GM19455 (cell line): ENCODE data around the gene TMEM204.

ENCODE experiments used
- ATAC-seq: cut with Tn5 transposase; IDR thresholded peaks from one replicate; pipeline ENCODE4 v1.9.1; 2021; ENCODE audit not compliant: unreplicated experiment

TMEM204 gene

DNA sequence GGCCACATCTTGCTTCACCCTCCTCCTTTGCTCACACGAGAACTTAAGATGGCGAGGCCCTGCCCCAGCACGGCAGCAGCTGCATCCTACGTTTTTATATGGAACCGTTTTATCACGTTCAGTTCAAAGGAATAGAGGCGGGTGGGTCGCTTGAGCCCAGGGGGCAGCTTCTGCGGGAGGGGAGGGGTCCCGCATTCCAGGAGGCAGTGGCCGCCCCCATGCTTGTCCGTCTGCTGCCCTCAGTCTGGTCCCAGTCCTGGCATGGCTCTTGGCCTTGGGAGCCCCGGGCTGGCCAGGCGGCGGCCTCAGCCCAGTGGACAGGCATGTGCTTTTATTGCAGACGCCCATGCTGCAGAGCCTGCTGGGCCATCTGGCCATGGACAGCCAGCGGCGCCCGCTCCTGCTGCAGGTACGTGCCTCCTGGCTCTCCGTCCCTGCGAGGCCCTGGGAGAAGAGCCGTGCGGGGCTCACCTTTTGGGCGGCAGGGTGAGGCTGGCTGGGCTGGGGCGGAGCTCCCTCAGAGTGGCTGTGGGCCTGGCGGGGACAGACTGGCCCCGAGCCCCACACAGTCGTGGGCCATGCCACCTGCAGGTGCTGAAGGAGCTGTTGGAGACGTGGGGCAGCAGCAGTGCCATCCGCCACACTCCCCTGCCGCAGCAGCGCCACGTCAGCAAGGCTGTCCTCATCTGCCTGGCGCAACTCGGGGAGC, 33.6 kb upstream of the TMEM204 start:
- no peak for ATAC-seq

DNA sequence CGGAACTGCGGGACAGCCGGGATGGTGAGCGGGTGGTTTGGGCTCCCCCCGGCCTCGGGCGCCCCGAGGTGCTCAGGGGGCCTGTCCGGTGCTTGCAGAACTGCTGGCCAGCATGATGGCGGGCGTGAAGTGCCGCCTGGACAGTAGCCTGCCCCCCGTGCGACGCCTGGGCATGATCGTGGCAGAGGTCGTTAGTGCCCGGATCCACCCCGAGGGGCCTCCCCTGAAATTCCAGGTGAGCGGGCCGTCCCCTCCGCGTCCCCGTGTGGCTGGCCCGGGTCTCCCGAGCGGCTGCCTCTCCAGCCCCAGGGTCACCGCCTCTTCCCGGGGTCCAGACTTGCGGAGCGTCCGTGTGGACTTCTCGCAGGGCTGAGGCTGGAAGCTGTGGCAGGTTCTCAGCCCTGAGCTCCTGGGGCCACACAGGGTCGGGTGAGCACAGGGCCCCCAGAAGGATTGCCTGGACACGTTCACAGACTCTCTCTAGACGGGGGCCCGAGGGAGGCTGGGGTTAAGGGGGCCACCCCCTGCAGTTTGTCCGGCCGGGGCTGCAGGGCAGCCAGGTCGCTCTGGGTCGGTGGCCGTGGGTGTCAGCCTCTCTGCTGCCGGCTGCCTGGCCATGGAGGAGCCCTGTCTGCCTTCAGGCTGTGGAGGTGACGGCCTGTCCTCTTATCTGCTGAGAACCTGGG, 32.9 kb upstream of the TMEM204 start:
- ATAC-seq: no peak

DNA sequence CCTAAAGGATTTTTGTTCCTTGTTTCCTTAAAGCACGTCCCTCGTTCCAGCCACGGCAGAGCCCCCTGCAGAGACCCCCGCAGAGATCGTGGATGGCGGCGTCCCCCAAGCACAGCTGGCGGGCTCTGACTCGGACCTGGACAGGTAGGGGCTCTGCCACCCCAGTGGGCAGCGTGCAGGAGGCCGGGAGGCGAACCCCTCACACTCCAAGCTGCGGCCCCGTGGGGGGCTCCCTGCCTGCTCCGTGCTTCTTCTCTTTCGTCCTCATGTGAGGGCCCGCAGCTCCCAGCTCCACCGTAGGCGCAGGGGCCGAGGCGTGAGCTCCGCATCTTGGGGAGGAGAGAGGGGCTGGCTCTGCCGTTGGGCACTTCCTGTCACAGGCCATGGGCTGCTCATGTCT, 31.8 kb upstream of the TMEM204 start:
- ATAC-seq: no peak

DNA sequence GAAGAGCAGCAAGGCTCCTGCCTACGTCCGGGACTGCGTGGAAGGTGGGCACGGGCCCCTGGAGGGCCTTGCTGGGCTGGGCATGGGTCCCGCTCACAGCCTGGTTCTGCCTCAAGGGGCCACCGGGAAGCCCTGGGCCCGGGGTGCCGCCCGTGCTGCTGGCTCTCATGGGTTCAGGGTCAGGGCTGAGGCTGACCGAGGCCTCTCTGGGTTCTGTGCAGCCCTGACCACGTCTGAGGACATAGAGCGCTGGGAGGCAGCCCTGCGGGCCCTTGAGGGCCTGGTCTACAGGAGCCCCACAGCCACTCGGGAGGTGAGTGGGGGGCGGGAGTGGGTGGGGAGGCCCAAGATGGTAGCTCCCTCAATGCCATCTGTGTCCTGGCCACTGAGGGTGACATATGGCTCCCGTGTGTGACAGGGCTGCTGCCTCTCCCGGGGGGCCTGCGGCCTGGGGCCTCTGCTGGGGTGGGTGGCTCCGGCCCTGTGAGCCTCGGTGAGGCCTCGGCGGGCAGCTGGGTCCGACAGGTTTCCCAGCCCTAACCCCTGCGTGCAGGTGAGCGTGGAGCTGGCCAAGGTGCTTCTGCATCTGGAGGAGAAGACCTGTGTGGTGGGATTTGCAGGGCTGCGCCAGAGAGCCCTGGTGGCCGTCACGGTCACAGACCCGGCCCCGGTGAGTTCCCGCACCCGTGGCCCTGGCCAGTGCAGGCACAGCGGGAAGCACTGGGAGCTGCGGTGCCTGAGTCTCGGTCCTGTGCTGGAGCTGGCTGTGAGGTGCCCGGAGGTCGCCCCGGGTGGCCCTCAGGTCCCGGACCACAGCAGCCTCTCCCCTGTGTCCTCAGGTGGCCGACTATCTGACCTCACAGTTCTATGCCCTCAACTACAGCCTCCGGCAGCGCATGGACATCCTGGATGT, 31.1 kb upstream of the TMEM204 start:
- ATAC-seq: no peak

DNA sequence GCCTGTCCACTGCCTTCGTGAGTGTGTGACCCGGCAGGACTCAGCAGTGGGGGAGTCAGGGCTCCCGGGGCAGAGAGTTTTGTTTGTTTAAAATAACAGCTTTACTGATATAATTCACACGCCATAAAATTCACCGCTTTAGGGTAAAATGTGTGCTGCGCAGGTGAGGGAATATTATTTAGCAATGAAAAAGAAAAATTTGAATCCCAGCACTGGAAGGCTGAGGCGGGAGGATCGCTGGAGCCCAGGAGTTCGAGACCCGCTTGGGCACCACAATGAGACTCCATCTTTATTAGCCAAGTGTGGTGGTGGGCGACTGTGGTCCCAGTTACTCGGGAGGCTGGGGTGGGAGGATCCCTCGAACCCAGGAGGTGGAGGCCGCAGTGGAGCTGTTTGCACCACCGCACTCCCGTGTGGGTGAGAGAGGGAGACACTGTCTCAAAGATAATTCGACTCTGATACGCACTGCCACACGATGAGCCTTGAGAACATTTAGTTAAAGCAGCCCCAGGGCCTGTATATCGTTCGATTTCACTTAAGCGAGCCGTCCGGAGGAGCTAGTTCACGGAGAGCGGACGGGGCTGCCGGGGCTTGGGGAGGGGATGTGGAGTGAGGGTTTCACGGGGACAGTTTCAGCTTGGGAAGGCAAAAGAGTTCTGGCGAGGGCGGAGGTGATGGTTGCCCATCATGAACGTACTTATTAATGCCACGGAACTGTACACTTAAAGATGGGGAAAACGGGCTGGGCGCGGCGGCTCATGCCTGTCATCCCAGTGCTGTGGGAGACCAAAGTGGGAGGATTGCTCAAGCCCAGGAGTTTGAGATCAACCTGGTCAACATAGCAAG, 30.1 kb upstream of the TMEM204 start:
- ATAC-seq: no peak

DNA sequence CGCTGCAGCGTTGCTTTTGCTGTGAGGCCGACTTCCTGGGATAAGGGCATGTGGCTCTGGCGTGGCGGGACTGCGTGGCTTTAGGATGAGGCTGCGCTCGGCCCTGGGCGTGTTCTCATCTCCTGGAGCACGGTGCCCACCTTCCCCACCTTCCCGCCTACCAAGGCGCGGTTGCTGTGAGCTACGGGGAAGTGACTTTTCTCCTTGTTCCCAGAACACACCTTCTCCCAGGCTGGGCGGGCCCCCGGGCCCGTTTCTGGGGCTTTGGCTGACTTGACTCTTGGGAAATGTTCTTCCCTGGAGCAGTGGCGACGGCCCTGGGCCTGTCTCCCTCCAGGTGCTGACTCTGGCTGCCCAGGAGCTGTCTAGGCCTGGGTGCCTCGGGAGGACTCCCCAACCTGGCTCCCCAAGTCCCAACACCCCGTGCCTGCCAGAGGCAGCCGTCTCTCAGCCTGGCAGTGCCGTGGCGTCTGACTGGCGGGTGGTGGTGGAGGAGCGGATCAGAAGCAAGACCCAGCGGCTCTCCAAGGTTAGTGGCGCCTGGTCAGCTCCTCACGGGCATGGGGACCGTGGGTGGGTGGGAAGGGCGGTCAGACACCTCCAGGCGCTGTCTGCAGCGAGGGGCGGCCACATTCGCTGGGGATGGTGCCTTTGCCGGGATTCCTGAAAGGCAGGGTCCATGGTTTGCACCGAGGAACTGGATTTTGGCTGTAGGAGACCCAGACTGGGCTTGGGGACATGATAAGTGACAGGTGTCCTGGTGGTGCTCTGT, 28.2 kb upstream of the TMEM204 start:
- no peak for ATAC-seq

DNA sequence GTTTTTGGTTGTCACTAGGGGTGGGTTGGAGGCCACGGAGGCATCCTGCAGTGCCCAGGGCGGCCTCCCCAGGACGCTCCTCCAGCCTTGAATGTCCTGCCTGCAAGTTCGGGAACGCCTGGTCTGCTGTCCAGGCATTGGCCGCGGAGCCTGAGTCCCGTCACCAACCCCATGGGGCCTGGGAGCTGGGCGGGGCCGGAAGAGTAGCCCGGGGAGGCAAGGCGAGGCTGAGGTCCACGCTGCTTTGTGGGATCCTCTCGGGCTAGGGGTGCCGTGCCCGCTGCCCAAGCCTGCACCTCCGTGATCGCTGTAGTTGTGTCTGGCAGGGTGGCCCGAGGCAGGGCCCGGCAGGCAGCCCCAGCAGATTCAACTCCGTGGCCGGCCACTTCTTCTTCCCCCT, 27.6 kb upstream of the TMEM204 start:
- no peak for ATAC-seq

DNA sequence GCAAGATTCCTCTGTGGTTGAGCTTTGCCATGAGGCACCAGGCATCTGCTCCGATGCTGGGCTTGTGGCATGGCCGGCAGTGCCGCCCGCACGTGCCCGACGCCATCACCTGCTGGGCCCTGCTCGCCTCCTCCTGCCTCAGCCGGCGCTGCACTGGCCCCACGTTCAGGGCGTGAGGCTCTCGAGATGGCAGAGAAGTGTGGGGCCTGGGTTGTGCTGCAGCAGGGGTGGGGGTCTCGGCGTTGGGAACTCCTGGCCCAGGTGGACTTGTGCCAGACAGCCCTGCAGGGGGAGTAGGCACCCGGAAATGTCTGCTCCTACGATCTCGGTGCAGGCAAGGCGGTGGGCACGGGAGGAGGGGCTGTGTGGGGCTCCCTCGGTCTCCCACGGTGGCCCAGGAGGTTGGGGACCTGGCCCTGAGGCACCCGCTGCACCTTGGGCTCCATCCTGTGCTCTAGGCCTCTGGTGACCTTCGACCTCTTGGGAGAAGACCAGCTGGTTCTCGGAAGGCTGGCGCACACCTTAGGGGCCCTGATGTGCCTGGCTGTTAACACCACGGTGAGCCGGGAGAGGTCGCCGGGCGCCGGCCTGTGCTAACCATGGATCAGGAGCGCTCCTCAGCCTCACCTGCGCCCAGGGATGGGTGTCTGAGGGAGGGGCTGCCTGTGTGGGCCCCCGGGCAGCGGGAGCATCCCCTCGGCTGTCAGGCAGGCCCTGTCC, 26.8 kb upstream of the TMEM204 start:
- ATAC-seq: no peak

DNA sequence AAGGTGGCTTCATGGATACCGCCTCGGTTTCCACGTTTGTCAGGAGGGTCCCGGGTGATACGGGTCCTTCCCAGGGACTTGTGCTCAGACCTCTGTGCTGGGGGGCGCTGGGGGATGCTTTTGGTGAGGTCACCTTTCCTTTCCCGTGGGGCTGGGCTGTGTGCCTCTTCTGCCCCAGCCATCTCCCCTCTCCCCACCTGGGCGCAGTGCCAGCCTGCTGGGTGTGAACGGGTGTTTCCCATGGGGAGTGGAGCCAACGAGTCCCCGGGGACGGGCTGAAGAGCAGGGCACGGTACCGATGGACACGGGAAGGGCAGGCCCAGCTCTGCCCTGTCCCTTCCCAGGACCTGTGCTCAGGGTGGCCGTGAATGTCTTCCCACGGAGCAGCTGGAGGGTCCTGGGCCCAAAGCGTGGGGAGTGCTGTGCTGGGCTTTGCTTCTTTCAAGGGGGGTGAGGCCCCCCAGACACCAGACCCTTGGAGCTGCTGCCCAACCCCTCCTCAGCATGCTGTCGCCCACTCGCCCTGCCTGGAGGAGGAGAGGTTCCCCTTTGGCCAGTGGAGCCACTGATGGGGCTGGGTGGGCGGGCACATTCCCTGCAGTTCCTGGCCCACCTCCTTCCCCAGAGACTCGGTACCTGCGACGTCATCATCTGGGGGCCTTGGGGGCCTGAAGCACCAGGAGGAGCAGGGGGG, 24.8 kb upstream of the TMEM204 start:
- ATAC-seq: no peak

DNA sequence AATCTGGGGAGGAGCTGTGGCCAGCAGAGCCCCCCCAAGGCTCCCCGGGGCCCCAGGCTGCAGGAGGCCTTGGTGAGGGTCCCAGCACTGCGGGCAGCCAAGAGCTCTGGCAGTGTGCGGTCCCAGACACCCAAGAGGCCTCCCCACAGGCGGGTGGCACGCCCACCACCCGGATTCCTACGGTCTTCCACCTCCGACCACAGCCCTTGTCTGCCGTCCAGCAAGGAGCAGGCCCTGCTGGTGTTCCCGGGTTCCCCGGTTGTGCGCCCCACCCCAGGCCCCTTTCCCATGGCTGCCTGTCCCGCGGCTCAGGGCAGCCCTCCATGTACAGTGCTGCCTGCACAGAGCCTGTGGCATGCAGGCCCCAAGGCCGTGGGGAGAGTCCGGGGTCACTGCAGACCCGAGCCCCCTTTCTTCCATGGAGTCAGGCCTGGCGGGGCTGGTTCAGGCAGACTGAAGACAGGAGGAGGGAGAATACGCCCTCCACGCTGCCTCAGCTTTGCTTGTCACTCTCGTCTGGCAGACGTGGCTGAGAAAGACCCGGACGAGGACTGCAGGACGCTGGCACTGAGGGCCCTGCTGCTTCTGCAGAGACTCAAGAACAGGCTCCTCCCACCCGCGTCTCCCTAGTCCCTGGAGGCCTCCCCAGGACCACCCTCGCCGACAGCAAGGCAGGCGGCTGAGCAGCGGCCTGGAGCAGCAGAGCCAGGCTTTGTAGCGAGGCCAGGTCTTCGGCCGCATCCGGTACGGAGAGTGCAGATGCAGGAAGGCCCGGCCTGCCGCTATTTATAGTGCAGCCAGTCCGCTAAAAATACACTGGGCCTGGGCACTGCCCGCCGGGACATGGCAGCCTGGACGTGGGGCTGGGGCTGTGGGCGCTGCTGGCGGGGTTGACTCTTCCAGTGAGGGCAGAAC, 23.9 kb upstream of the TMEM204 start:
- ATAC-seq: no peak

DNA sequence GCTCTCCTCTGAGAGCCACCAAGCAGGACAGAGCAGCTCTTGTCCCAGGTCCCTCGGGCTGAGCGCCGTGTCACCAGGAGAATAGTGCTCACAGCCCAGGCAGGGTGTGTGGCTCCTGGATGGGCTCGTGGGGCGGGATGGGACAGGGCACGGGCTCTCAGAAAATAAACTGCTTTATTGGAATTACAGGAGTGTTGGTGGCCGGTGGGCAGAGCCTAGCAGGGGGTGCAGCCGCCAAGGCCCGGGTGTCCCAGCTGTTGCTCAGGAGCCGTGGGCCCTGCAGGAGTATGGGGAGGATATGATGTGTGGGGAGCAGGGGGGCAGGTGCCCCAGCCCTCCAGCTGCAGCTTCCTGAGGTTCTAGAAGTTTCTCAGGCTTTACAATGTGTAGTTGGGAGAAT, 23.2 kb upstream of the TMEM204 start:
- no peak for ATAC-seq

DNA sequence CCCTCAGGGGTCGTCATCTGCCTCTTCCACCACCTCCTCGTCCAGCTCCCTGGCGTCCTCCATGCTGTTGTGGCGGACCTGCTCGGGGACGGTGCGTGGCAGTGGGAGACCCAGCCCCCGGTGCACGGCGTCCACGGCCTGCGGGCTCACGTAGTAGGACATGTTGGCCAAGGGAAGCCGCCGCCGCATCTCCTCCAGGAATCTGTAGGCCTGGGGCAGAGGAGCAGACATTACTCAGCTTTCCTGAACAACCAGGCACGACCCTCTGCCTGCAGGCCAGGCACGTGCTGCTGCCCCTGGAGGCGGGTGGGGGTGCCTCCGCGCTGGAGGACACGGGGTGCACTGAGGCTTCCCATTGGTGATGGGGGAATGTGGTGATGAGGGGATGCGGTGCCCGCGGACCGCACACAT, 22.5 kb upstream of the TMEM204 start:
- ATAC-seq: no peak

DNA sequence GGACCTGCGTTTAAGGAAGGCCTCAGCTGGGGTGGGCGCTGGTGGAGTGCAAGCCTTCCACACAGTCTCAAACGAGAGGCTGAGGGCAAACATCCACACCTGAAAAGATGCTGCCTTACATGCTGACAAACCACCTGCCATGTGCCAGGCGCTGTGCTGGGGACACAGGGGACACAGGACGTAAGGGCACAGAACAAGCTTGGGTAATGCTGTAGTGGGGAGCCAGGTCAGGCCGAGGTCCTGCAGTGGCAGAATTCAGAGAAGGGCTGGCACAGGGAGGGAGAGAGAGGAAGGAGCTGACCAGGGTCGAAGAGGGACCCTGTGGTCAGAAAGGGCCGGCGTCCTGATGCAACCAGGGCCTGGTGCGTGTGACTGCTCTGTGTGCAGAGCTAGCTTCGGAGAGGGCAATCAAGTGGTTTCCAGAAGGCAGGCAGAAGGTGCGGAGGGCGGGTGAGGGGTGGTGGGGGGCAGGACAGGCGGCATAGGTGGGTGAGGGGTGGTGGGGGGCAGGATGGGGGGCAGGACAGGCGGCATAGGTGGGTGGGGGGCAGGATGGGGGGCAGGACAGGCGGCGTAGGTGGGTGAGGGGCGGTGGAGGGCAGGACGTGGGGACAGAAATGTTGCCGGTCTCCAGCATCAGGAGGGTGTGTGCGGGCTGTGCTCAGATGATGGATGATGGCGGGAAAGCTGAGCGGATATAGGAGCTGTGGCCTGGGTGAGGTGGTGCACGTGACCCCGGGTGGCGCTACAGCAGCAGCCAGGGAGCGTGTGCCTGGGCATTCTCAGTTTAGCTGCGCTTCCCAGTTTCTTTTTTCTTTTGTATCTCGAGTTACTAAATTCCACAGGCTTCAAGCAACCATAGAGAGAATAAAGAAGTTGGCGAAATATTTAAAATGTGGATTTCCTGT, 21.6 kb upstream of the TMEM204 start:
- no peak for ATAC-seq

DNA sequence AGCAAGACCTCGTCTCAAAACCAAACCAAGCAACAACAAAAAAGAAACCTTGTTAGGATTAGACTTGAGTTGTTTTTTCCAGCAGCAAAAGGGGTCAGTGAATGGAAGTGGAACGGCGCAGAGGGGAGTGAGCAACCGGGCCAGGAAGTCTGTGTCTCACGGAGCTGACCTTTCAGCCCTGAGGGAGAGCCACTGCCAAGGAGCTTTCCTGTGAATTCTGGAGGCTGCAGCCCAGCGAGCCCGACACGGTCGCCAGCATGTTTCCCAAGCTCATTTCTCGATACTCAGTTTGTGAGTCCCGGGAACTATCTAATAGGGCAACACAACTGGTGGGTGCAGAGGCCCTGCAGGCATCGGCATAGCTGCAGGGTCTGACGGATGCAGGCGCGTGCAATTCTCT, 20.7 kb upstream of the TMEM204 start:
- ATAC-seq: no peak

DNA sequence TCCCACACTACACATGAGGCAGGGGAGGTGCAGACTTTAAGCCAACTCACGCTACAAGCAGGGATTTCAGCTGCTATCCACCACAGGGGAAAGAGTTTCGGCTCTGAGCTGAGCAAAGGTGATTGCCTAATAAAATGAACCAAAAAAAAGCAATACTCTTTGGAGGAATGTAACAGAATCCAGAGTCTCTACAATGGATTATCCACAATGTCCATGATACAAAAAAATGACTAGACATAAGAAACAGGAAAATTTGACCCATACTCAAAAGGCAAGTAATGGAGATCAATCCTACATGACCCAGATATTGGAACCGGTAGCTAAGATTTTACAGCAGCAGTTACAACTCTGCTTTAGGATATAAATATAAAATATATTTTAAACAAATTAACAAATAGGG, 19.0 kb upstream of the TMEM204 start:
- ATAC-seq: no peak

DNA sequence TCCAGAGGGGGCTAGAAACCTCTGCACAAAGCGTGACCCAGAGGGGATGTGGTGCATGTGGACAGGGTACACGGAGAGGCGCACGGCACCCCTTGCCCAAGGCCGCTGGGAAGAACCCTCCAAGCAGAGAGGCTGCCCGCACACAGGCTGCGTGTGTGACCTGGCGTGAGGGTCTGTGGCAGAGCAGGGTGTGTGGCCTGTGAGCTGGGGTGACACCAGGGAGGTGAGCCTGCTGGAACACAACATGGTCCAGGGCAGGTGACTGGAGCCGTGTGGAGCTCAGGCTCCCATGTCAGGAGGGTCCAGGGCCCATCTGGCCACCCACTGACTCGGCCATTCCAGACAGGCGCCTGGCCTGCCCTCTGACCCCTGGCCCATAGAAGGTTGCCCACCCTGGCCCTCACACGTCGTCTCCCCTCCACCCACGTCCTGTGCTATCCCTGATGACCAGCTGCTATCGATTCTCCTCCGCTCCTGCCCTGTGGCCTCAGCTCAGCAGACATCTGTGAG, 14.8 kb upstream of the TMEM204 start:
- ATAC-seq: no peak

DNA sequence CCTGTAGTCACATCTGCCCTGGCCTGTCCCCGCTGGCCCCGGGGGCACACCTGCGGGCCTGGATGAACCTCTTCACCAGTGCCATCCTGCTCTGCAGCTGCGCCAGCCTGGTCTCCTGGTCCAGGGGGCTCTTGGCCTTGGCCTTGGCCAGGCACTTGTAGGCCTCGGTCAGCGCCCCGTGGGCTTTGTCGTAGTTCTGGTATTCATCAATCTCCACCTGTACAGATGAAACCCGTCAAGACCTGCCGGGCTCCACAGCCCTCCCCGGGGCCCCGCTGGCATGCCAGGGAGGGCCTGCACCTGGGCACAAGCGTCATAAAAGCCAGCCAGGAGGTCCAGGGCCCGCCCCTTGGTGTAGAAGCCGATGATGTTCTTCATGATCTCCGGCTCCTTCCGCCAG, 13.6 kb upstream of the TMEM204 start:
- ATAC-seq: no peak
